NT2/D1 (cell line): ENCODE measurements around the gene SIRPG.

Source experiments
- SUZ12 ChIP-seq: IDR thresholded peaks from 2 replicates; pipeline ENCODE4 v1.6.1; 2011; ENCODE audit not compliant: insufficient read length, insufficient read depth; ENCODE audit errors: extremely low read depth
- YY1 ChIP-seq: IDR thresholded peaks from 2 replicates; pipeline ENCODE4 v1.6.1; 2011; ENCODE audit not compliant: insufficient read length, insufficient read depth
- ZNF274 ChIP-seq: IDR thresholded peaks from 2 replicates; pipeline ENCODE4 v1.6.1; 2011; ENCODE audit warnings: mild to moderate bottlenecking, low read depth, low read length

- TF ChIP-seq ZNF274 (no peak), YY1 (no peak), SUZ12 (no peak)
Observed at GRCh38 chr20:1663917-1664316, 6.3 kb upstream of the SIRPG start.
